Measurements from ENCODE around the gene WSB1. TPM values are rescaled to one million over a fixed set of nuclear protein-coding genes. Genes with fewer than 3 reads are reported as not detected.
A peak's percentile ranks its signal among the peaks of the same experiment; 100 is the strongest.

The WSB1 gene
- total and polyA plus RNA-seq, 2 of the 8 experiments (the other 6 are each of a cell fraction or from before 2014, with no cell fraction given) = 113 to 140 TPM

DNA sequence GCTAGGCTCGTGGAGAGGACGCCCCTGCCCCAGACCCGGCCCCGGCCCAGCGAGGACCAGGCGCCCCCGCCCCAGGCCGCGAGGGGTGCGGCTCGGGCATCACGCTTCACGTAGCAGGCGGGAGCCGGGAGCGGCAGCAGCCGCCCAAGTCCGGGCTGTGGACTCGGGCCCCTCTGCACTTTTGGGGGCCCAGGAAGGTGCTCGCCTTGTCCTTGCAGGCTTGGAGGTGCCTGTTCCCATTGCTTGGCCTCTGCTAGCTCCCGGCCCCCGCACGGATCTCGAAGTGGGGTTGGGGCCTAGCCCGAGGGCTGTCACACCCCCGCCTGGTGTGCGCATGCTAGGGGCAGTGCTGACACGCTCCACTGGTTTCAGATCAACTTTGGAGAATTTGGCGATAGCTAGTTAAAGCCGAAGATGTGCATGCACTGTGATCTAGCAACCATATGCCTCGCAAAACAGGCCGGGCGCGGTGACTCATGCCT lies 55.7 kb downstream of the WSB1 start:
- ChIA-PET POLR2A (ENCODE audit: partially characterized antibody) (interaction anchor here (2.0 to 7.8 kb wide), 2 partner anchors 17 to 57 kb away, joined by 10 to 63 read pairs; partner anchors contain the start of gene WSB1), CTCF (ENCODE audit: partially characterized antibody) (interaction anchor here (0.7 to 2.0 kb wide), 9 partner anchors 31 to 544 kb away, joined by 3 to 13 read pairs (median 3); partner anchors contain the start of gene LYRM9)
- WGBS, 2 experiments (ENCODE audit: extremely low coverage in 1 of 2, insufficient coverage in 1 of 2, insufficient read length in 1 of 2, insufficient replicate concordance in 2 of 2, low coverage in 1 of 2, low lambda C conversion rate in 2 of 2, missing lambda C conversion rate in 1 of 2) = 37% methylated on average over 23 of the region's 34 CpGs; no CpG with 5 or more reads in 1 of the 2 experiments

More for the DNA sequence above, 55.7 kb downstream of the WSB1 start:
- Histone ChIP-seq H2BK120ac (replicated peaks; ENCODE audit: low read depth, low read length) (no peak overlapping the region), H3K14ac (ENCODE audit: insufficient read length) (no peak overlapping the region), H3K56ac (replicated peaks; ENCODE audit: insufficient read length, low read depth, low read length) (no peak overlapping the region), H3K4me1 (replicated peaks in 1 of 4; ENCODE audit: control insufficient read depth in 3 of 4, insufficient read depth in 4 of 4, low read length in 3 of 4) (peaks cover 2 to 12% (median 4%) of the 10 kb centered on the region in 4 experiments; a peak in 4 of 7 replicates), H3K9ac (replicated peaks in 1 of 4; ENCODE audit: extremely low read depth in 1 of 4, low read depth in 3 of 4, low read length in 3 of 4) (peak overlapping the region in 2 of 4 experiments; percentile 60 to 68; a peak in 4 of 7 replicates), H4K5ac (ENCODE audit: insufficient read length, low read depth, low read length) (no peak overlapping the region), H2BK12ac (ENCODE audit: low read depth, low read length) (no peak overlapping the region; the same call in 1 of the 2 replicates), H2BK5ac (ENCODE audit: low read depth, low read length) (no peak overlapping the region), H3K4me3 (ENCODE audit: extremely low read depth in 1 of 4, insufficient read depth in 2 of 4, low read depth in 3 of 4, low read length in 4 of 4) (peak overlapping the region in 3 of 4 experiments; percentile 16 to 61 (median 19); a peak in 7 of 8 replicates), H4K8ac (ENCODE audit: extremely low read depth, insufficient read depth, low read length) (peak overlapping the region; percentile 57; the same call in 1 of the 2 replicates), H3K27ac (ENCODE audit: low read depth, low read length) (no peak overlapping the region), H3K18ac (ENCODE audit: extremely low read depth, low read length) (no peak overlapping the region), H2BK20ac (ENCODE audit: low read length) (no peak overlapping the region), H3K27me3 (replicated peaks in 1 of 4; ENCODE audit: control insufficient read depth in 3 of 4, extremely low read depth in 1 of 4, insufficient read depth in 3 of 4, low read length in 3 of 4) (no peaks in the 10 kb centered on the region), H3K4me2 (ENCODE audit: insufficient read depth in 1 of 2, low read depth in 2 of 2, low read length in 2 of 2) (peak overlapping the region; percentile 3 to 75; a peak in 3 of 4 replicates), H2AFZ (ENCODE audit: low read length) (no peak overlapping the region), H3K23me2 (ENCODE audit: low read depth, low read length) (peaks cover 4% of the 10 kb centered on the region; the same call in 1 of the 2 replicates), H3K79me1 (ENCODE audit: low read depth, low read length) (peaks cover 2% of the 10 kb centered on the region; the same call in 1 of the 2 replicates), H2AK5ac (ENCODE audit: low read depth, low read length) (no peak overlapping the region), H4K91ac (replicated peaks; ENCODE audit: insufficient read length, low read length) (no peak overlapping the region), H3K36me3 (ENCODE audit: control insufficient read depth in 2 of 4, insufficient read depth in 4 of 4, low read length in 3 of 4) (no peaks in the 10 kb centered on the region), H3K79me2 (ENCODE audit: control insufficient read depth in 1 of 2, insufficient read depth in 2 of 2, low read length in 2 of 2) (no peaks in the 10 kb centered on the region), H3K4ac (replicated peaks; ENCODE audit: insufficient read length, low read depth, low read length) (peak overlapping the region; percentile 5), H3K9me3 (ENCODE audit: insufficient read depth in 2 of 2, low read depth in 1 of 2, low read length in 1 of 2) (no peaks in the 10 kb centered on the region), H2BK15ac (ENCODE audit: low read length) (no peak overlapping the region), H3K23ac (ENCODE audit: insufficient read length) (no peak overlapping the region), H4K20me1 (replicated peaks in 1 of 2; ENCODE audit: control insufficient read depth in 1 of 2, insufficient read depth in 2 of 2, low read length in 2 of 2) (no peaks in the 10 kb centered on the region)
- TF ChIP-seq TCF12 (IDR thresholded peaks at IDR 0.05; ENCODE audit: low read depth, low read length) = no peak
- TF ChIP-seq, protein P1, sequence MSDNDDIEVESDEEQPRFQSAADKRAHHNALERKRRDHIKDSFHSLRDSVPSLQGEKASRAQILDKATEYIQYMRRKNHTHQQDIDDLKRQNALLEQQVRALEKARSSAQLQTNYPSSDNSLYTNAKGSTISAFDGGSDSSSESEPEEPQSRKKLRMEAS (IDR thresholded peaks at IDR 0.05) = peak; percentile 65
- TF ChIP-seq JUND (IDR thresholded peaks at IDR 0.05; ENCODE audit: low read length) = peak; percentile 15; the same call in 1 of the 2 replicates
- TF ChIP-seq SP2 (IDR thresholded peaks at IDR 0.05; ENCODE audit: low read length) = no peak
- TF ChIP-seq, protein P2, sequence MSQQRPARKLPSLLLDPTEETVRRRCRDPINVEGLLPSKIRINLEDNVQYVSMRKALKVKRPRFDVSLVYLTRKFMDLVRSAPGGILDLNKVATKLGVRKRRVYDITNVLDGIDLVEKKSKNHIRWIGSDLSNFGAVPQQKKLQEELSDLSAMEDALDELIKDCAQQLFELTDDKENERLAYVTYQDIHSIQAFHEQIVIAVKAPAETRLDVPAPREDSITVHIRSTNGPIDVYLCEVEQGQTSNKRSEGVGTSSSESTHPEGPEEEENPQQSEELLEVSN (IDR thresholded peaks at IDR 0.05) = peak; percentile 65
- TF ChIP-seq CTBP2 (IDR thresholded peaks at IDR 0.05; ENCODE audit: borderline replicate concordance, insufficient read depth, insufficient read length, low read length) = no peak
- DNase-seq (ENCODE audit: low read depth in 1 of 2, low spot score in 2 of 2) (no peak), FAIRE-seq (no peak)

Data from H1 (cell line).